C4-2B (cell line): ENCODE data around the gene TCEAL7.
"Not testable (repeated sequence)": the region's sequence is repeated elsewhere in the genome, so short reads cannot be mapped to it uniquely, and the experiment has no call there.

Experiments used
- CTCF ChIP-seq: fragments of 450-650 bp; conservative IDR thresholded peaks from 2 replicates; pipeline ENCODE4 v1.5.1; 2017; ENCODE audit warnings: mild to moderate bottlenecking
- ZFX ChIP-seq: fragments of 450-650 bp; IDR thresholded peaks from 2 replicates; pipeline ENCODE4 v1.6.1; 2017

GRCh38 chrX:103359605-103360004 is 29.6 kb downstream of the TCEAL7 start:
- TF ChIP-seq CTCF, ZFX: not testable (repeated sequence)
